ENCODE measurements around the gene RAP1A.

Gene RAP1A

DNA sequence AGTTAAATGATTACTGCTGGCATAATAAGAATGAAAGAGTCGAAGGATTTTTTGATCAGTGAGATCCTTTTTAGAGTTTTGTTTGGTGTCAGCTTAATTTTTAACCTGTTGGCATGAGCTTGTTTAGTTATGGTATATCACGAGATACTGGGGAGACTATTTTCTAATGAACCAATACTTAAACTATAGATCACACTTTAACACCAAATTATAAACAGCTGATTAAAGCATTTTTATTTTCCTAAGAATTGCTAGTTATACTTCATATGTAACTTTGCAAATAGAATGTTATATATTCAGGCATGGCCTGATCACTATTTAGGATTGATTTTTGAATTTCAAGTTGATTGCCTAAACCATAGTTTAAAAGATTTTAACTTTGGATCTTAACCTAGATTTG is 142.1 kb downstream of the RAP1A start:
- DNase-seq (ENCODE audit: low read depth) = no peak

DNA sequence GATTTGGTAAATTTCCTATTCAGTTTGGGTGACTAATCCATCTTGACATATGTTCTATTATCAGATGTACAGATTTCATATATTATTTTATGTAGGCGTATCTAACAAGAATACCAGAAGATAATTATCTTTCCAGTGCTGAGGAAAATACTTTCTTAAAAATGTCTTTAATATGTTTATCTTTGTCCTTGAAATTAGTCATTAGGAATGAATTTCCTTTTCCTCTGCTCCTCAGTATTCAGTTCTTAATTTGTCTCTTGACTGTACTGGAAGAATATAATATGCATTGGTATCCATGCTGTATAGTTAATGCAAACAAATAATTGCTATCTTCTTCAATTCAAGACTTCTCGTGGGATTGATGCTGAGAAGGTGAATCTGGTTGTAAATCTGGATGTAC is 142.7 kb downstream of the RAP1A start:
- DNase-seq (ENCODE audit: low read depth) = peak; percentile 50
